MCF 10A (cell line): ENCODE results near the gene RPE65. TPM values are rescaled to one million over a fixed set of nuclear protein-coding genes. Genes with fewer than 3 reads are reported as not detected.
A peak's percentile ranks its signal among the peaks of the same experiment; 100 is the strongest.

Experiments
- BruUV-seq: library from RNA; stranded (reverse); fragments of 400-500 nt; replicated peaks from 2 replicates; lab custom pipeline; 2021; lab: Mats Ljungman, UMichigan
- CTCF ChIA-PET: fragments of 300-600 bp; sonication (Branson Sonifier 250); formaldehyde crosslinking; extraction: SDS; loops from one replicate; lab custom pipeline; 2021; ENCODE audit warnings: antibody characterized with exemption, inconsistent platforms; lab: Yijun Ruan, JAX
- POLR2A ChIA-PET: fragments of 300-600, 350-650 bp; sonication (Branson Sonifier 250); formaldehyde crosslinking; extraction: SDS; loops from one replicate; lab custom pipeline; 2020; ENCODE audit warnings: antibody characterized with exemption, inconsistent platforms; lab: Yijun Ruan, JAX
- DNase-seq: peaks from one replicate; pipeline ENCODE4 v3.0.0-alpha.2; 2018; ENCODE audit not compliant: unreplicated experiment
- H3K27ac Mint-ChIP-seq: one replicate; pipeline ENCODE4 v1.8.0; 2022; ENCODE audit warnings: mild to moderate bottlenecking, low read depth, mixed read lengths; ENCODE audit not compliant: unreplicated experiment
- H3K27me3 Mint-ChIP-seq: one replicate; pipeline ENCODE4 v1.8.0; 2022; ENCODE audit warnings: mixed read lengths; ENCODE audit not compliant: insufficient read depth, unreplicated experiment
- H3K36me3 Mint-ChIP-seq: one replicate; pipeline ENCODE4 v1.8.0; 2022; ENCODE audit warnings: mild to moderate bottlenecking, moderate library complexity, mixed read lengths; ENCODE audit not compliant: insufficient read depth, unreplicated experiment
- H3K4me1 Mint-ChIP-seq: one replicate; pipeline ENCODE4 v1.8.0; 2022; ENCODE audit warnings: mixed read lengths; ENCODE audit not compliant: insufficient read depth, unreplicated experiment
- H3K4me3 Mint-ChIP-seq: one replicate; pipeline ENCODE4 v1.8.0; 2022; ENCODE audit warnings: mild to moderate bottlenecking, moderate library complexity, mixed read lengths; ENCODE audit not compliant: unreplicated experiment
- H3K9me3 Mint-ChIP-seq: one replicate; pipeline ENCODE4 v1.8.0; 2022; ENCODE audit warnings: mixed read lengths; ENCODE audit not compliant: unreplicated experiment
- intact Hi-C: fragments of 100-400 bp; cut with micrococcal nuclease; formaldehyde crosslinking; loops from 2 replicates; pipeline ENCODE4 v1.14.1; 2022
- total RNA-seq: library from RNA; stranded (reverse); gene quantifications from 2 replicates; pipeline ENCODE4 v1.2.3, GENCODE V29; 2022
- TF ChIP-seq, protein P1 (sequence below): fragments of 200-600 bp; IDR thresholded peaks from one replicate; pipeline ENCODE4 v1.8.0; 2022; ENCODE audit warnings: antibody characterized with exemption, mild to moderate bottlenecking; ENCODE audit not compliant: unreplicated experiment

The RPE65 gene
- total RNA-seq, 1 experiment from 2014 or later, result not detected

DNA sequence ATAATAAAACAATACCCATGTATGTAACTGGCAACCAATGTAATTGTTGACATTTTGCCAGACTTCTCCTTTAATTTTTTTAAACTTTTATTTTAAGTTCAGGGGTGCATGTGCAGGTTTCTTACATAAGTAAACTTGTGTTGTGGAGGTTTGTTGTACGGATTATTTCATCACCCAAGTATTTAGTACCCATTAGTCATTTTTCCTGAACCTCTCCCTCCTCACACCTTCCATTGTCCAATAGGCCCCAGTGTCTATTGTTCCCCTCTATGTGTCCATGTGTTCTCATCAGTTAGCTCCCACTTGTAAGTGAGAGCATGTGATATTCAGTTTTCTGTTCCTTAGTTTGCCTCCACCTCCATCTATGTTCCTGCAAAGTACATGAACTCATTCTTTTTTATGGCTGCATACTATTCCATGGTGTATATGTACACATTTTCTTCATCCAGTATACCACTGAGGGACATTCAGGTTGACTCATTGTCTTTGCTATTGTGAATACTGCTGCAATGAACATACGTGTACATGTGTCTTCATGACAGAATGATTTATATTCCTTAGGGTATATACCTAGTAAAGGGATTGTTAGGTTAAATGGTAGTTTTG lies 40.4 kb upstream of the RPE65 start:
- H3K27ac Mint-ChIP-seq, result peak overlapping the region; percentile 19
- peaks cover 13% of the 10 kb centered on the region for H3K36me3 Mint-ChIP-seq
- no peak overlapping the region for H3K4me3 Mint-ChIP-seq
- no peaks in the 10 kb centered on the region for H3K9me3 Mint-ChIP-seq
- TF ChIP-seq, protein P1, sequence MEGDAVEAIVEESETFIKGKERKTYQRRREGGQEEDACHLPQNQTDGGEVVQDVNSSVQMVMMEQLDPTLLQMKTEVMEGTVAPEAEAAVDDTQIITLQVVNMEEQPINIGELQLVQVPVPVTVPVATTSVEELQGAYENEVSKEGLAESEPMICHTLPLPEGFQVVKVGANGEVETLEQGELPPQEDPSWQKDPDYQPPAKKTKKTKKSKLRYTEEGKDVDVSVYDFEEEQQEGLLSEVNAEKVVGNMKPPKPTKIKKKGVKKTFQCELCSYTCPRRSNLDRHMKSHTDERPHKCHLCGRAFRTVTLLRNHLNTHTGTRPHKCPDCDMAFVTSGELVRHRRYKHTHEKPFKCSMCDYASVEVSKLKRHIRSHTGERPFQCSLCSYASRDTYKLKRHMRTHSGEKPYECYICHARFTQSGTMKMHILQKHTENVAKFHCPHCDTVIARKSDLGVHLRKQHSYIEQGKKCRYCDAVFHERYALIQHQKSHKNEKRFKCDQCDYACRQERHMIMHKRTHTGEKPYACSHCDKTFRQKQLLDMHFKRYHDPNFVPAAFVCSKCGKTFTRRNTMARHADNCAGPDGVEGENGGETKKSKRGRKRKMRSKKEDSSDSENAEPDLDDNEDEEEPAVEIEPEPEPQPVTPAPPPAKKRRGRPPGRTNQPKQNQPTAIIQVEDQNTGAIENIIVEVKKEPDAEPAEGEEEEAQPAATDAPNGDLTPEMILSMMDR, result no peak
- no peaks in the 10 kb centered on the region for H3K27me3 Mint-ChIP-seq
- POLR2A ChIA-PET, result no interaction called here
- no peak for DNase-seq
- peaks cover 21% of the 10 kb centered on the region for H3K4me1 Mint-ChIP-seq
- no TSS peak for BruUV-seq
- CTCF ChIA-PET, result interaction anchor here (0.8 to 1.2 kb wide), 2 partner anchors 370 to 444 kb away, joined by 3 to 4 read pairs; no protein-coding TSS in a partner anchor
- intact Hi-C loops, result no loop called here

DNA sequence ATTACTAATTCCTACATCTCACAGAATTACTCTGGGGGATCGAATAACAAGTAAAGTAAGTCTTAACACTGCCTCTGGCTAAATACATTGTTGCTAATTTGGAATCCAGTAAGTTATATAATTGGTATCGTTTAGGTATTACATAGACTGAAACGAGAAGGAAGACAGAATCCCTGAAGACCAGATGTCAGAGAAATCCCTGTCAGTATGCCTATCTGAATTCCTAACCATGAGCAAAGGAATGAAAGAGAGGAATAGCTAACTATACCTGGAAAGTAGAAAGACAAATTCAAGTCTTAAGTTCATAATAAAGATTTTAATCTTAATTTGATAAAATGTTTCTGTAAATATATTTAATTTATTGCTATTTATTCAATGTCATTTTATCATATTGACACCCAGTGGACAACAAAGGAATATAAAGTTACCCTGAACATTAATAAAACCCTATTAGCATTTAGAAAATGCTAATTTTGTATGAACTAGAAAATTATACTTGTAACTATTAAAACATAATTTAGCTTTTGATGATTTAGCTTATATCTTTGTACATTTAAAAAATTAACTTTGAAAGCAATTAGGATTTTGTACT lies 35.8 kb upstream of the RPE65 start:
- intact Hi-C loops, result no loop called here
- no TSS peak for BruUV-seq
- CTCF ChIA-PET, result interaction anchor here (0.6 to 1.6 kb wide), 3 partner anchors 10 to 91 kb away, joined by 4 to 10 read pairs (median 4); no protein-coding TSS in a partner anchor
- peaks cover 31% of the 10 kb centered on the region for H3K36me3 Mint-ChIP-seq
- no peak overlapping the region for H3K27ac Mint-ChIP-seq
- no peak overlapping the region for H3K4me3 Mint-ChIP-seq
- POLR2A ChIA-PET, result interaction anchor here (0.6 to 1.8 kb wide), 3 partner anchors 9 to 12 kb away, joined by 4 to 9 read pairs (median 6); partner anchors contain the start of gene DEPDC1
- H3K4me1 Mint-ChIP-seq, result peaks cover 10% of the 10 kb centered on the region
- no peak for DNase-seq
- no peaks in the 10 kb centered on the region for H3K27me3 Mint-ChIP-seq
- H3K9me3 Mint-ChIP-seq, result no peaks in the 10 kb centered on the region
- TF ChIP-seq, protein P1, result no peak

DNA sequence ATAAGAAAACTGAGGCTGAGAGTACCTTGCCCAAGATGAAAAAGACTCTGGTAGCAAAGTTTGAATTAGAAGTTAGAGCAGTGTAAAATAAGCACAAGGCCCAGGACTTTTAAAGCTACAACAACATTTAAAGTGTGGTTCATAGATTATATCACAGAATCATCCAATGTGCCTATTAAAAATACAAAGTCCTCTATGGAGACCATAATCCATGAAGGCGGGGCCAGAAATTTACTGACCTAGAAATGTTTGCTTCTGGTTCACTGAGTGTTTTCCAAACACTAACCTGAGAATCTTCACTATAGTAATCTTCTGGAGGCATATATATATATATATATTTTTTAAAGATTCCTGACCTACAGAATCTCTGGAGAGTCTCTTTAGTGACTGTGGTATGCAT lies 34.9 kb upstream of the RPE65 start:
- TF ChIP-seq, protein P1, result no peak
- Mint-ChIP-seq H3K4me3 (no peak overlapping the region), H3K4me1 (peaks cover 5% of the 10 kb centered on the region), H3K9me3 (no peaks in the 10 kb centered on the region), H3K27ac (no peak overlapping the region), H3K27me3 (no peaks in the 10 kb centered on the region), H3K36me3 (peaks cover 25% of the 10 kb centered on the region)
- intact Hi-C loops, result no loop called here
- CTCF ChIA-PET, result interaction anchor here (0.6 to 1.6 kb wide), 7 partner anchors 11 to 1253 kb away, joined by 3 to 10 read pairs (median 4); no protein-coding TSS in a partner anchor
- POLR2A ChIA-PET, result interaction anchor here (0.6 to 1.8 kb wide), 3 partner anchors 10 to 23 kb away, joined by 3 to 9 read pairs (median 6); no protein-coding TSS in a partner anchor
- no TSS peak for BruUV-seq
- no peak for DNase-seq

DNA sequence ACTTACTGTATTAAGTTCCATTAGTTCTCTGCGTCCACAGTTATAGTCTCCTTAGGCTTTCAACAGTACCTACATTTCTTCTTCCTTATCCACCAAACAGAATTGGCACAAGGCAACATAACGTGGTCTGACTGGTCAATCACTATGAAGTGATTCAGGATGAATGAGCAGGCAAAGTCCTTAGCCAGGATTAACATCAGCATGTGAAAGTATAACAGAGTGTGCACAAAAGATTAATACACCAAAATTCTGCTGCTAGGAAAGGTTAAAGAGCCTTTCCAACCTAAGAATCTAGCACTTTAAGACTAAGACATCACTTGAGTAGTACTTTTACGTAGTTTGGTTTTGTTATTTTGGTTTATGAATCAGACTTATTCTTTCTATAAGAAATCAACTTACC lies 31.3 kb upstream of the RPE65 start:
- intact Hi-C loops, result no loop called here
- POLR2A ChIA-PET, result interaction anchor here (1.2 kb wide), 1 partner anchor 9 kb away, joined by 3 read pairs; no protein-coding TSS in a partner anchor
- Mint-ChIP-seq H3K27ac (no peak overlapping the region), H3K9me3 (no peaks in the 10 kb centered on the region), H3K36me3 (peaks cover 40% of the 10 kb centered on the region), H3K4me3 (no peak overlapping the region), H3K4me1 (peaks cover 1% of the 10 kb centered on the region), H3K27me3 (no peaks in the 10 kb centered on the region)
- TF ChIP-seq, protein P1, result no peak
- BruUV-seq, result no TSS peak
- DNase-seq, result no peak
- CTCF ChIA-PET, result interaction anchor here (0.6 kb wide), 1 partner anchor 644 kb away, joined by 3 read pairs; no protein-coding TSS in a partner anchor
